Gastroesophageal sphincter (tissue), 3 donors: ENCODE measurements around the gene FNBP1.
"Not testable (repeated sequence)": the region's sequence is repeated elsewhere in the genome, so short reads cannot be mapped to it uniquely, and the experiment has no call there.

Source experiments
- EP300 ChIP-seq: sonication (generic); formaldehyde crosslinking; IDR thresholded peaks from one replicate; pipeline ENCODE4 v1.6.1; 2017; ENCODE audit warnings: antibody characterized with exemption, mild to moderate bottlenecking
- POLR2AphosphoS5 ChIP-seq: sonication (generic); formaldehyde crosslinking; IDR thresholded peaks from one replicate; pipeline ENCODE4 v1.6.1; 2017; ENCODE audit warnings: antibody characterized with exemption
- TF ChIP-seq, protein P1 (sequence below), 4 experiments: fragments of 200-600 bp in 2 of 4; fragments of 450-650 bp in 2 of 4; sonication (generic) in 1 of 4; IDR thresholded peaks; one replicate each; pipeline ENCODE4 v1.5.1; 2017 to 2019; ENCODE audit warnings: antibody characterized with exemption in 4 of 4, mild to moderate bottlenecking in 2 of 4, moderate library complexity in 2 of 4

DNA sequence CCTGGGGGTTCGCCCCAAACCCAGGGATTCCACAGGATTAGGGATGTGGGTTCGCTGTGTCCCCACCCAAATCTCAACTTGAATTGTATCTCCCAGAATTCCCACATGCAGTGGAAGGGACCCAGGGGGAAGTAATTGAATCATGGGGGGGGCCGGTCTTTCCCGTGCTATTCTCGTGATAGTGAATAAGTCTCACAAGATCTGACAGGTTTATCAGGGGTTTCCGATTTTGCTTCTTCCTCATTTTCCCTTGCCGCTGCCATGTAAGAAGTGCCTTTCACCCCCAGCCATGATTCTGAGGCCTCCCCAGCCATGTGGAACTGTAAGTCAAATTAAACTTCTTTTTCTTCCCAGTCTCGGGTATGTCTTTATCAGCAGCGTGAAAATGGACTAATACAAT is 58.4 kb downstream of the FNBP1 start:
- TF ChIP-seq, protein P1, sequence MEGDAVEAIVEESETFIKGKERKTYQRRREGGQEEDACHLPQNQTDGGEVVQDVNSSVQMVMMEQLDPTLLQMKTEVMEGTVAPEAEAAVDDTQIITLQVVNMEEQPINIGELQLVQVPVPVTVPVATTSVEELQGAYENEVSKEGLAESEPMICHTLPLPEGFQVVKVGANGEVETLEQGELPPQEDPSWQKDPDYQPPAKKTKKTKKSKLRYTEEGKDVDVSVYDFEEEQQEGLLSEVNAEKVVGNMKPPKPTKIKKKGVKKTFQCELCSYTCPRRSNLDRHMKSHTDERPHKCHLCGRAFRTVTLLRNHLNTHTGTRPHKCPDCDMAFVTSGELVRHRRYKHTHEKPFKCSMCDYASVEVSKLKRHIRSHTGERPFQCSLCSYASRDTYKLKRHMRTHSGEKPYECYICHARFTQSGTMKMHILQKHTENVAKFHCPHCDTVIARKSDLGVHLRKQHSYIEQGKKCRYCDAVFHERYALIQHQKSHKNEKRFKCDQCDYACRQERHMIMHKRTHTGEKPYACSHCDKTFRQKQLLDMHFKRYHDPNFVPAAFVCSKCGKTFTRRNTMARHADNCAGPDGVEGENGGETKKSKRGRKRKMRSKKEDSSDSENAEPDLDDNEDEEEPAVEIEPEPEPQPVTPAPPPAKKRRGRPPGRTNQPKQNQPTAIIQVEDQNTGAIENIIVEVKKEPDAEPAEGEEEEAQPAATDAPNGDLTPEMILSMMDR (IDR thresholded peaks at IDR 0.05), result not testable (repeated sequence)
- TF ChIP-seq POLR2AphosphoS5, EP300: not testable (repeated sequence)
